GM12878 (cell line): ENCODE results near the gene TMEM170B. TPM values are rescaled to one million over a fixed set of nuclear protein-coding genes. Genes with fewer than 3 reads are reported as not detected.

Source experiments
- ATF7 ChIP-seq: fragments of 450-650 bp; IDR thresholded peaks from 2 replicates; pipeline ENCODE4 v1.6.1; 2016; ENCODE audit warnings: low read depth, mild to moderate bottlenecking
- CBFB ChIP-seq: IDR thresholded peaks from 2 replicates; pipeline ENCODE4 v1.6.1; 2016; ENCODE audit warnings: antibody characterized with exemption, low read depth
- E2F8 ChIP-seq: fragments of 450-650 bp; IDR thresholded peaks from 2 replicates; pipeline ENCODE4 v1.6.1; 2018; ENCODE audit warnings: mild to moderate bottlenecking, low read depth, moderate library complexity; ENCODE audit not compliant: partially characterized antibody
- ESRRA ChIP-seq: IDR thresholded peaks from 2 replicates; pipeline ENCODE4 v1.6.1; 2012; ENCODE audit warnings: mild to moderate bottlenecking, low read length, improper control_type of control experiment
- ETV6 ChIP-seq, 2 experiments: fragments of 450-650 bp in 1 of 2; IDR thresholded peaks in 1 of 2; conservative IDR thresholded peaks in 1 of 2; 2 replicates each; pipeline ENCODE4 v1.6.1; 2014; ENCODE audit warnings: antibody characterized with exemption in 1 of 2, borderline replicate concordance in 1 of 2, low read depth in 1 of 2, mild to moderate bottlenecking in 1 of 2, moderate library complexity in 1 of 2
- FOXM1 ChIP-seq: IDR thresholded peaks from 2 replicates; pipeline ENCODE4 v1.6.1; 2012; ENCODE audit warnings: low read depth, mild to moderate bottlenecking, inconsistent platforms, low read length, moderate library complexity
- HSF1 ChIP-seq: fragments of 150-350 bp; IDR thresholded peaks from 2 replicates; pipeline ENCODE4 v1.6.1; 2014; ENCODE audit warnings: mild to moderate bottlenecking, low read depth, low read length
- LARP7 ChIP-seq: fragments of 450-650 bp; IDR thresholded peaks from 2 replicates; pipeline ENCODE4 v1.6.1; 2017; ENCODE audit warnings: mild to moderate bottlenecking
- MAX ChIP-seq: IDR thresholded peaks from 2 replicates; pipeline ENCODE4 v1.6.1; 2012; ENCODE audit warnings: low read depth, low read length, improper control_type of control experiment
- NFYA ChIP-seq: IDR thresholded peaks from 2 replicates; pipeline ENCODE4 v1.6.1; 2011; ENCODE audit warnings: low read depth, mild to moderate bottlenecking, low read length, improper control_type of control experiment, borderline replicate concordance
- NR2C1 ChIP-seq: fragments of 450-650 bp; IDR thresholded peaks from 2 replicates; pipeline ENCODE4 v1.6.1; 2017; ENCODE audit warnings: antibody characterized with exemption, mild to moderate bottlenecking, moderate library complexity
- POU2F2 ChIP-seq: IDR thresholded peaks from 3 replicates; pipeline ENCODE4 v1.6.1; 2011; ENCODE audit warnings: low read depth, mild to moderate bottlenecking, low read length, borderline replicate concordance
- RB1 ChIP-seq: fragments of 450-650 bp; formaldehyde crosslinking; IDR thresholded peaks from 2 replicates; pipeline ENCODE4 v1.6.1; 2017; ENCODE audit warnings: mild to moderate bottlenecking, borderline replicate concordance
- RUNX3 ChIP-seq: IDR thresholded peaks from 2 replicates; pipeline ENCODE4 v1.6.1; 2012; ENCODE audit warnings: low read length, inconsistent platforms
- SMAD1 ChIP-seq: fragments of 450-650 bp; IDR thresholded peaks from 2 replicates; pipeline ENCODE4 v1.6.1; 2018; ENCODE audit warnings: mild to moderate bottlenecking, low read depth; ENCODE audit not compliant: partially characterized antibody
- SREBF2 ChIP-seq: IDR thresholded peaks from 2 replicates; pipeline ENCODE4 v1.6.1; 2012; ENCODE audit warnings: mild to moderate bottlenecking, low read length
- TARDBP ChIP-seq: IDR thresholded peaks from 2 replicates; pipeline ENCODE4 v1.6.1; 2016; ENCODE audit warnings: borderline replicate concordance
- ZBTB4 ChIP-seq: fragments of 450-650 bp; formaldehyde crosslinking; IDR thresholded peaks from 2 replicates; pipeline ENCODE4 v1.4.0; 2022; ENCODE audit warnings: mild to moderate bottlenecking, moderate library complexity
- polyA plus RNA-seq, 11 experiments: library from polyadenylated mRNA; depleted of rRNA in 4 of 11; unstranded in 6 of 11; stranded (reverse) in 5 of 11; fragments of >200 nt; fragmentation: Nextera tagmentation in 4 of 11; fragmentation: Illumina TruSeq in 1 of 11; extraction: Ambion mirVana in 4 of 11; extraction: Trizol in 1 of 11; gene quantifications; 1 replicate in 1 of 11; 2 replicates in 10 of 11; pipeline versions ENCODE4 v1.2.1 to v1.2.3, GENCODE V29; 2011 to 2016; ENCODE audit warnings: inconsistent platforms in 2 of 11, missing spikeins in 2 of 11, low read depth in 1 of 11
- total RNA-seq, 4 experiments: library from RNA; depleted of rRNA in 3 of 4; stranded (reverse); fragments of >200 nt in 3 of 4; fragmentation: Illumina TruSeq in 1 of 4; extraction: Trizol in 1 of 4; gene quantifications; 2 replicates each; pipeline versions ENCODE4 v1.2.1 to v1.2.3, GENCODE V29; 2013 to 2021
- TF ChIP-seq, protein P1 (sequence below): fragments of 450-650 bp; IDR thresholded peaks from 2 replicates; pipeline ENCODE4 v1.6.1; 2016; ENCODE audit warnings: mild to moderate bottlenecking

The TMEM170B gene
- total and polyA plus RNA-seq, 10 of the 15 experiments (the other 5 are each of a cell fraction or from before 2014, with no cell fraction given) = 0.38 to 10.3 (median 4.2) TPM

GRCh38 chr6:11537229-11538051 lies at the start of gene TMEM170B (continued):
- no peak for TF ChIP-seq ESRRA
- no peak for TF ChIP-seq TARDBP
- no peak for TF ChIP-seq ZBTB4 (CRISPR knock-in tag)
- peak; percentile 86 for TF ChIP-seq LARP7
- TF ChIP-seq E2F8 = no peak
- no peak for TF ChIP-seq FOXM1
- TF ChIP-seq RB1 = 0 out of 2 replicates have a peak, but pooled peaks have one; percentile 29
- TF ChIP-seq CBFB = no peak
- TF ChIP-seq SREBF2 = peak; percentile 36; the same call in 1 of the 2 replicates
- no peak for TF ChIP-seq SMAD1
- no peak for TF ChIP-seq HSF1
- TF ChIP-seq ATF7 = no peak
- 0 out of 3 replicates have a peak, but pooled peaks have one; percentile 6 for TF ChIP-seq POU2F2
- no peak for TF ChIP-seq NR2C1
- TF ChIP-seq RUNX3 = peak; percentile 18; the same call in 1 of the 2 replicates
- TF ChIP-seq MAX = no peak
- TF ChIP-seq, protein P1, sequence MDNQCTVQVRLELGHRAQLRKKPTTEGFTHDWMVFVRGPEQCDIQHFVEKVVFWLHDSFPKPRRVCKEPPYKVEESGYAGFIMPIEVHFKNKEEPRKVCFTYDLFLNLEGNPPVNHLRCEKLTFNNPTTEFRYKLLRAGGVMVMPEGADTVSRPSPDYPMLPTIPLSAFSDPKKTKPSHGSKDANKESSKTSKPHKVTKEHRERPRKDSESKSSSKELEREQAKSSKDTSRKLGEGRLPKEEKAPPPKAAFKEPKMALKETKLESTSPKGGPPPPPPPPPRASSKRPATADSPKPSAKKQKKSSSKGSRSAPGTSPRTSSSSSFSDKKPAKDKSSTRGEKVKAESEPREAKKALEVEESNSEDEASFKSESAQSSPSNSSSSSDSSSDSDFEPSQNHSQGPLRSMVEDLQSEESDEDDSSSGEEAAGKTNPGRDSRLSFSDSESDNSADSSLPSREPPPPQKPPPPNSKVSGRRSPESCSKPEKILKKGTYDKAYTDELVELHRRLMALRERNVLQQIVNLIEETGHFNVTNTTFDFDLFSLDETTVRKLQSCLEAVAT = no peak
- no peak for TF ChIP-seq ETV6 (conservative IDR thresholded peaks at IDR 0.05 in 1 of 2, IDR thresholded peaks at IDR 0.05 in 1 of 2; ENCODE audit: borderline replicate concordance in 1 of 2, low read depth in 1 of 2)
- TF ChIP-seq NFYA = no peak
